ENCODE results near the gene SOWAHC. TPM values are rescaled to one million over a fixed set of nuclear protein-coding genes. Genes with fewer than 3 reads are reported as not detected.

SOWAHC gene
- total RNA-seq, 2 experiments from 2014 or later, result 0.29 TPM

GRCh38 chr2:109633284-109633961 lies 19.3 kb downstream of the SOWAHC start:
- intact Hi-C loops (cut with micrococcal nuclease), result no loop called here
- TF ChIP-seq CTCF (IDR thresholded peaks at IDR 0.05), result no peak
- Mint-ChIP-seq H3K4me1 (ENCODE audit: low read depth) (peaks cover 2% of the 10 kb centered on the region), H3K27ac (no peak overlapping the region), H3K36me3 (ENCODE audit: low read depth) (no peaks in the 10 kb centered on the region), H3K9me3 (no peaks in the 10 kb centered on the region), H3K27me3 (peaks cover 4% of the 10 kb centered on the region), H3K4me3 (no peak overlapping the region)
- CTCF ChIA-PET, result no interaction called here
- no peak for DNase-seq
- POLR2A ChIA-PET, result no interaction called here
- ATAC-seq, result no peak

GRCh38 chr2:109635426-109636304 lies 21.5 kb downstream of the SOWAHC start:
- ATAC-seq (no peak), DNase-seq (no peak)
- no peak overlapping the region for H3K4me3 Mint-ChIP-seq
- ChIA-PET CTCF (interaction anchor here (0.6 kb wide), 1 partner anchor 9 kb away, joined by 3 read pairs; no protein-coding TSS in a partner anchor), POLR2A (no interaction called here)
- peaks cover 2% of the 10 kb centered on the region for H3K4me1 Mint-ChIP-seq (ENCODE audit: low read depth)
- intact Hi-C loops (cut with micrococcal nuclease), result no loop called here
- H3K36me3 Mint-ChIP-seq (ENCODE audit: low read depth), result no peaks in the 10 kb centered on the region
- no peaks in the 10 kb centered on the region for H3K9me3 Mint-ChIP-seq
- no peak for TF ChIP-seq CTCF (IDR thresholded peaks at IDR 0.05)
- no peaks in the 10 kb centered on the region for H3K27me3 Mint-ChIP-seq
- no peak overlapping the region for H3K27ac Mint-ChIP-seq

DNA sequence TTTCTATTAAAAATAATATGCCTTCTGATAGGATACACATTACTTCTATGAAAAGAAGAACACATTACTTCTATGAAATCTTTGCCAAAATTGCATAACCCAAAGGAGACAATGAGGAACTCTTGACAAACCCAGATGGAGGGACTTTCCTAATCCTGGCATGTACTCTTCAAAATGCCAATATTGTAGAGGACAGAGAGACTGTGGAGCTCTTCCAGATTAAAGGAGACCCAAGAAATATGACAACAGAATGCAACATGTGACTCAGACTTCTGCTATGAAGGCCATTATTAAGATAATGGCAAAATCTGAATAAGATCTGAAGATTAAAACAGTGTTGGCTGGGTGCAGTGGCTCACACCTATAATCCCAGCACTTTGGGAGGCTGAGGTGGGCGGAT lies 22.2 kb downstream of the SOWAHC start:
- TF ChIP-seq CTCF (IDR thresholded peaks at IDR 0.05), result no peak
- no peak overlapping the region for H3K27ac Mint-ChIP-seq

GRCh38 chr2:109637749-109638570 lies 23.8 kb downstream of the SOWAHC start:
- H3K36me3 Mint-ChIP-seq (ENCODE audit: low read depth), result no peaks in the 10 kb centered on the region
- ChIA-PET POLR2A (no interaction called here), CTCF (no interaction called here)
- ATAC-seq (no peak), DNase-seq (no peak)
- no peak overlapping the region for H3K27ac Mint-ChIP-seq
- H3K4me1 Mint-ChIP-seq (ENCODE audit: low read depth), result peaks cover 2% of the 10 kb centered on the region
- TF ChIP-seq CTCF (IDR thresholded peaks at IDR 0.05), result no peak
- H3K27me3 Mint-ChIP-seq, result peaks cover 4% of the 10 kb centered on the region
- H3K4me3 Mint-ChIP-seq, result no peak overlapping the region
- intact Hi-C loops (cut with micrococcal nuclease), result no loop called here
- no peaks in the 10 kb centered on the region for H3K9me3 Mint-ChIP-seq

More for the DNA sequence above, 22.2 kb downstream of the SOWAHC start:
- H3K4me3 Mint-ChIP-seq, result no peak overlapping the region
- DNase-seq, result no peak
- H3K27me3 Mint-ChIP-seq, result peaks cover 3% of the 10 kb centered on the region
- ATAC-seq, result no peak
- CTCF ChIA-PET, result no interaction called here
- H3K9me3 Mint-ChIP-seq, result no peaks in the 10 kb centered on the region
- POLR2A ChIA-PET, result no interaction called here
- H3K36me3 Mint-ChIP-seq (ENCODE audit: low read depth), result no peaks in the 10 kb centered on the region
- H3K4me1 Mint-ChIP-seq (ENCODE audit: low read depth), result peaks cover 2% of the 10 kb centered on the region
- intact Hi-C loops (cut with micrococcal nuclease), result no loop called here
